Ovary (tissue), 3 donors: Measurements from ENCODE around the gene OR2T5.
"Not testable (repeated sequence)": the region's sequence is repeated elsewhere in the genome, so short reads cannot be mapped to it uniquely, and the experiment has no call there.

Source experiments
- CTCF ChIP-seq, 3 donors: fragments of 450-650 bp in 2 of 3; fragments of 200-600 bp in 1 of 3; IDR thresholded peaks; one replicate each; pipeline versions ENCODE4 v1.5.1 to v1.8.0; 2016 to 2022; ENCODE audit warnings: antibody characterized with exemption in 3 of 3, mild to moderate bottlenecking in 1 of 3
- EP300 ChIP-seq: sonication (generic); formaldehyde crosslinking; IDR thresholded peaks from one replicate; pipeline ENCODE4 v1.6.1; 2017; ENCODE audit warnings: antibody characterized with exemption
- POLR2A ChIP-seq: fragments of 450-650 bp; IDR thresholded peaks from one replicate; pipeline ENCODE4 v1.6.1; 2017; ENCODE audit warnings: antibody characterized with exemption, mild to moderate bottlenecking, moderate library complexity
- donor health status: DM: no; HTN: no; CAD: no.

- TF ChIP-seq CTCF (IDR thresholded peaks at IDR 0.05); EP300; POLR2A: not testable (repeated sequence)
Measured at GRCh38 chr1:248445399-248445798, 43.0 kb upstream of the OR2T5 start, which contains the start of gene OR2T2.
